ENCODE data around the gene SERTAD2.

The SERTAD2 gene

GRCh38 chr2:64640153-64641044 lies 13.3 kb downstream of the SERTAD2 start:
- Histone ChIP-seq H2AFZ (ENCODE audit: low read depth, low read length) (no peak overlapping the region), H3K4me3 (ENCODE audit: low read length) (no peak overlapping the region), H3K79me2 (ENCODE audit: low read length) (peaks cover 85% of the 10 kb centered on the region), H3K4me2 (ENCODE audit: low read length) (no peak overlapping the region), H3K36me3 (replicated peaks; ENCODE audit: low read depth, low read length) (peaks cover 9% of the 10 kb centered on the region), H3K27me3 (ENCODE audit: low read depth, low read length) (no peaks in the 10 kb centered on the region), H3K9me3 (ENCODE audit: insufficient read depth, low read length) (no peaks in the 10 kb centered on the region), H3K4me1 (ENCODE audit: low read length) (peaks cover 42% of the 10 kb centered on the region), H3K9ac (ENCODE audit: low read length) (no peak overlapping the region), H4K20me1 (ENCODE audit: insufficient read depth, low read length) (peaks cover 97% of the 10 kb centered on the region), H3K27ac (ENCODE audit: low read length) (no peak overlapping the region)
- TF ChIP-seq CTCF (IDR thresholded peaks at IDR 0.05; ENCODE audit: low read depth, low read length) (no peak), EZH2phosphoT487 (IDR thresholded peaks at IDR 0.05; ENCODE audit: low read depth) (no peak)

- peaks cover 78% of the 10 kb centered on the region for H3K79me2 ChIP-seq (ENCODE audit: low read length)
- peaks cover 95% of the 10 kb centered on the region for H4K20me1 ChIP-seq (ENCODE audit: insufficient read depth, low read length)
- no peak overlapping the region for H3K9ac ChIP-seq (ENCODE audit: low read length)
- no peak for TF ChIP-seq CTCF (IDR thresholded peaks at IDR 0.05; ENCODE audit: low read depth, low read length)
- no peak for TF ChIP-seq EZH2phosphoT487 (IDR thresholded peaks at IDR 0.05; ENCODE audit: low read depth)
- H3K36me3 ChIP-seq (replicated peaks; ENCODE audit: low read depth, low read length) = peaks cover 15% of the 10 kb centered on the region
- no peak overlapping the region for H3K4me3 ChIP-seq (ENCODE audit: low read length)
- no peaks in the 10 kb centered on the region for H3K9me3 ChIP-seq (ENCODE audit: insufficient read depth, low read length)
- no peak overlapping the region for H2AFZ ChIP-seq (ENCODE audit: low read depth, low read length)
- no peak overlapping the region for H3K4me2 ChIP-seq (ENCODE audit: low read length)
- no peaks in the 10 kb centered on the region for H3K27me3 ChIP-seq (ENCODE audit: low read depth, low read length)
- H3K4me1 ChIP-seq (ENCODE audit: low read length) = peaks cover 35% of the 10 kb centered on the region
- no peak overlapping the region for H3K27ac ChIP-seq (ENCODE audit: low read length)
Measured at GRCh38 chr2:64639691-64640090, 14.0 kb downstream of the SERTAD2 start.

- no peak for TF ChIP-seq EZH2phosphoT487 (IDR thresholded peaks at IDR 0.05; ENCODE audit: low read depth)
- TF ChIP-seq CTCF (IDR thresholded peaks at IDR 0.05; ENCODE audit: low read depth, low read length) = no peak
- peaks cover 24% of the 10 kb centered on the region for H3K4me1 ChIP-seq (ENCODE audit: low read length)
- H3K79me2 ChIP-seq (ENCODE audit: low read length) = peaks cover 67% of the 10 kb centered on the region
- peaks cover 87% of the 10 kb centered on the region for H4K20me1 ChIP-seq (ENCODE audit: insufficient read depth, low read length)
- no peak overlapping the region for H3K27ac ChIP-seq (ENCODE audit: low read length)
- H3K4me3 ChIP-seq (ENCODE audit: low read length) = no peak overlapping the region
- no peaks in the 10 kb centered on the region for H3K27me3 ChIP-seq (ENCODE audit: low read depth, low read length)
- no peak overlapping the region for H3K9ac ChIP-seq (ENCODE audit: low read length)
- peaks cover 20% of the 10 kb centered on the region for H3K36me3 ChIP-seq (replicated peaks; ENCODE audit: low read depth, low read length)
- no peak overlapping the region for H3K4me2 ChIP-seq (ENCODE audit: low read length)
- H3K9me3 ChIP-seq (ENCODE audit: insufficient read depth, low read length) = no peaks in the 10 kb centered on the region
- H2AFZ ChIP-seq (ENCODE audit: low read depth, low read length) = no peak overlapping the region
Measured at GRCh38 chr2:64638502-64639120, 15.1 kb downstream of the SERTAD2 start.

GRCh38 chr2:64637931-64638330 lies 15.8 kb downstream of the SERTAD2 start:
- TF ChIP-seq EZH2phosphoT487 (IDR thresholded peaks at IDR 0.05; ENCODE audit: low read depth) = no peak
- no peak for TF ChIP-seq CTCF (IDR thresholded peaks at IDR 0.05; ENCODE audit: low read depth, low read length)
- H3K4me3 ChIP-seq (ENCODE audit: low read length) = no peak overlapping the region
- no peak overlapping the region for H3K9ac ChIP-seq (ENCODE audit: low read length)
- no peaks in the 10 kb centered on the region for H3K9me3 ChIP-seq (ENCODE audit: insufficient read depth, low read length)
- peaks cover 60% of the 10 kb centered on the region for H3K79me2 ChIP-seq (ENCODE audit: low read length)
- H3K36me3 ChIP-seq (replicated peaks; ENCODE audit: low read depth, low read length) = peaks cover 26% of the 10 kb centered on the region
- H4K20me1 ChIP-seq (ENCODE audit: insufficient read depth, low read length) = peaks cover 88% of the 10 kb centered on the region
- no peak overlapping the region for H3K27ac ChIP-seq (ENCODE audit: low read length)
- H3K4me2 ChIP-seq (ENCODE audit: low read length) = no peak overlapping the region
- no peak overlapping the region for H2AFZ ChIP-seq (ENCODE audit: low read depth, low read length)
- H3K4me1 ChIP-seq (ENCODE audit: low read length) = peaks cover 17% of the 10 kb centered on the region
- H3K27me3 ChIP-seq (ENCODE audit: low read depth, low read length) = no peaks in the 10 kb centered on the region

All from OCI-LY3 (cell line).